Calu3 (cell line): ENCODE results near the gene MUSTN1. TPM values are rescaled to one million over a fixed set of nuclear protein-coding genes. Genes with fewer than 3 reads are reported as not detected.

Experiments used
- BruUV-seq: library from RNA; stranded (reverse); fragments of 400-500 nt; replicated peaks from 2 replicates; lab custom pipeline; 2021; lab: Mats Ljungman, UMichigan
- CTCF ChIA-PET: fragments of 300-600 bp; sonication (Branson Sonifier 250); formaldehyde crosslinking; loops from one replicate; lab custom pipeline; 2022; ENCODE audit warnings: antibody characterized with exemption; lab: Charles Lee
- DNase-seq: peaks from one replicate; pipeline ENCODE4 v3.0.0; 2022
- H3K27ac Mint-ChIP-seq: one replicate; pipeline ENCODE4 v1.8.0; 2022; ENCODE audit warnings: mixed read lengths; ENCODE audit not compliant: unreplicated experiment
- H3K27me3 Mint-ChIP-seq: one replicate; pipeline ENCODE4 v1.8.0; 2022; ENCODE audit warnings: mixed read lengths; ENCODE audit not compliant: unreplicated experiment
- H3K36me3 Mint-ChIP-seq: one replicate; pipeline ENCODE4 v1.8.0; 2022; ENCODE audit warnings: mild to moderate bottlenecking, moderate library complexity, mixed read lengths; ENCODE audit not compliant: insufficient read depth, unreplicated experiment
- H3K4me1 Mint-ChIP-seq: one replicate; pipeline ENCODE4 v1.8.0; 2022; ENCODE audit warnings: mild to moderate bottlenecking, low read depth, mixed read lengths; ENCODE audit not compliant: unreplicated experiment
- H3K4me3 Mint-ChIP-seq: one replicate; pipeline ENCODE4 v1.8.0; 2022; ENCODE audit warnings: mild to moderate bottlenecking, low read depth, moderate library complexity, mixed read lengths; ENCODE audit not compliant: unreplicated experiment
- H3K9me3 Mint-ChIP-seq: one replicate; pipeline ENCODE4 v1.8.0; 2022; ENCODE audit warnings: low read depth, mixed read lengths; ENCODE audit not compliant: unreplicated experiment
- intact Hi-C: fragments of 100-400 bp; cut with micrococcal nuclease; formaldehyde crosslinking; loops from one replicate; pipeline ENCODE4 v1.10.0; 2022; ENCODE audit not compliant: unreplicated experiment
- total RNA-seq: library from RNA; stranded (reverse); gene quantifications from 2 replicates; pipeline ENCODE4 v1.2.3, GENCODE V29; 2022
- TF ChIP-seq, protein P1 (sequence below): fragments of 200-600 bp; IDR thresholded peaks from one replicate; pipeline ENCODE4 v1.8.0; 2022; ENCODE audit warnings: antibody characterized with exemption; ENCODE audit not compliant: unreplicated experiment

Gene MUSTN1
- total RNA-seq, 1 experiment from 2014 or later, result 0.66 TPM

DNA sequence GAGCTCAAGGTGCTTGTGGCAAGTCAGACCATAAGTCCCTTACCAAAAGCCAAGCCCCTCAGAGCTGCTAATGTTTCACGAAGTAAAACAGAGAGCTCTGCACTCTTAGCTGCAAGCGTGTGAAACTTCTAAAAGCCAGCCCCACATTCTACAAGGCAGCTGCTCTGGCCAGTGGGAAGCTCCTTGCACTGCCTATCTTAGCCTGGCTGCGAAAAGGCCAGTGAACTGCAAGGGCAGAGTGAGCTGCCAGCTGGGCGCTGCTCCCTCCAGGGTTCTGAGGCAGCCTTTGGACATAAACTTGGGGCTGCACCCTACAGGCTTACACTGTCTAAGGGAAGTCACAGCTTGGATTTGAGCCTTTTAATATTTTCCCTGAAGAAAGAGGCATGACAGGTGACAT, 2.2 kb upstream of the MUSTN1 start:
- intact Hi-C loops, result no loop called here
- H3K27me3 Mint-ChIP-seq, result no peaks in the 10 kb centered on the region
- TF ChIP-seq, protein P1, sequence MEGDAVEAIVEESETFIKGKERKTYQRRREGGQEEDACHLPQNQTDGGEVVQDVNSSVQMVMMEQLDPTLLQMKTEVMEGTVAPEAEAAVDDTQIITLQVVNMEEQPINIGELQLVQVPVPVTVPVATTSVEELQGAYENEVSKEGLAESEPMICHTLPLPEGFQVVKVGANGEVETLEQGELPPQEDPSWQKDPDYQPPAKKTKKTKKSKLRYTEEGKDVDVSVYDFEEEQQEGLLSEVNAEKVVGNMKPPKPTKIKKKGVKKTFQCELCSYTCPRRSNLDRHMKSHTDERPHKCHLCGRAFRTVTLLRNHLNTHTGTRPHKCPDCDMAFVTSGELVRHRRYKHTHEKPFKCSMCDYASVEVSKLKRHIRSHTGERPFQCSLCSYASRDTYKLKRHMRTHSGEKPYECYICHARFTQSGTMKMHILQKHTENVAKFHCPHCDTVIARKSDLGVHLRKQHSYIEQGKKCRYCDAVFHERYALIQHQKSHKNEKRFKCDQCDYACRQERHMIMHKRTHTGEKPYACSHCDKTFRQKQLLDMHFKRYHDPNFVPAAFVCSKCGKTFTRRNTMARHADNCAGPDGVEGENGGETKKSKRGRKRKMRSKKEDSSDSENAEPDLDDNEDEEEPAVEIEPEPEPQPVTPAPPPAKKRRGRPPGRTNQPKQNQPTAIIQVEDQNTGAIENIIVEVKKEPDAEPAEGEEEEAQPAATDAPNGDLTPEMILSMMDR, result no peak
- BruUV-seq, result no TSS peak
- no peak overlapping the region for H3K4me3 Mint-ChIP-seq
- no peaks in the 10 kb centered on the region for H3K36me3 Mint-ChIP-seq
- CTCF ChIA-PET, result interaction anchor here (0.5 to 1.1 kb wide), 2 partner anchors 10 to 44 kb away, joined by 3 to 4 read pairs; no protein-coding TSS in a partner anchor
- no peak for DNase-seq
- no peaks in the 10 kb centered on the region for H3K9me3 Mint-ChIP-seq
- H3K27ac Mint-ChIP-seq, result no peak overlapping the region
- no peaks in the 10 kb centered on the region for H3K4me1 Mint-ChIP-seq

DNA sequence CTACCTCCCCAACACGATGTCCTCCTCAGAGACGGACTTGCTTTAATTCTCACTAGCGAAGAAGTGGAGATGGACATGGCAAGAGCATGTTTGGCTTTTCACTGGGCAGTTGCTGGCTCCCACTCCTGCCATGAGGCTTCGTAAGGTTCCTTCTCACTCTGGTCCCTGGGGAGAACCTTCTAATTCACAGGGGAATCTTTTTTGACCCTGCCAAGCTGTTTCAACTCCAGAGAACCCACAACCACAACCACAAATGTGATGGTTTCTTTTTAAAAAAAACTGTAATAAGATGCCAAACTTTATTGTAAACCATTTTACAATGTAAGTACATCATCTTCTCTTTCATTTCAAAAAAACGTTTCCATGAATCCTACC, 1.6 kb upstream of the MUSTN1 start:
- TF ChIP-seq, protein P1, result no peak
- CTCF ChIA-PET, result interaction anchor here (1.1 kb wide), 1 partner anchor 9 kb away, joined by 3 read pairs; no protein-coding TSS in a partner anchor
- no peaks in the 10 kb centered on the region for H3K27me3 Mint-ChIP-seq
- no peak overlapping the region for H3K4me3 Mint-ChIP-seq
- no TSS peak for BruUV-seq
- H3K36me3 Mint-ChIP-seq, result no peaks in the 10 kb centered on the region
- no peak for DNase-seq
- no peaks in the 10 kb centered on the region for H3K9me3 Mint-ChIP-seq
- peaks cover 3% of the 10 kb centered on the region for H3K4me1 Mint-ChIP-seq
- intact Hi-C loops, result no loop called here
- no peak overlapping the region for H3K27ac Mint-ChIP-seq

DNA sequence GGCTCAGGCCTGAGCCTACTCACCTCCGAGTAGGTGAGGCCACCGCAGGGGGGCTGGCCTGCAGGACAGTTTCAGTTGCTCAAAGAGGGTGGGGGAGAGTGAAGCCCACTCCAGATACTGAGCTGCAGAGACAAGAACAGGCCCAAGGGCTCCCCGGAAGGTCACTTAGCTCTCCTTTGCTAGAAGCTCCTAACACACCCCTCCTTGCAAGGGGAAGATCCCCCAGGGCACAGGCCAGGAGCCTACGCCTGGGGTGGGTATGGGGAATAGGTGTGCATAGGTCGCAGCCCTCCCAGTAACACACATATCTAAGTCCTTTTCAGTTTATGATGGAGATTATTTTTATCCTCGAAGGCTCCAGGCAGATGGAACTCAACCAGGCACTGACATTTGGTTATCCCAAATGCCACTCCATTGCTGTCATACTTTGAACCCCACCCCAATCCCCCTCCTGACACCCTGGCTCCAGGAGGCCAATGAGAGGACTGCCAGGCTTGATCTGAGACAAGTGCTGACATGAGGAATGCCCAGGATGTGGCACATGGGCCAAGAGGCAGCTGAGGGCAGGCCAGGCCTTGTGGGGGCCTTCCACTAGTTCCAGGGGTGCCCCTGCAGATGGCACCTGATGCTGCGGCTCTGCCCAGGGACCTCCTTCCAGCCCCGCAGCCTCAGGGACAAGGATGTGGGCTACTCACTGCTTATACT, 1.1 kb upstream of the MUSTN1 start:
- H3K9me3 Mint-ChIP-seq, result no peaks in the 10 kb centered on the region
- no peak for DNase-seq
- H3K4me3 Mint-ChIP-seq, result no peak overlapping the region
- peaks cover 8% of the 10 kb centered on the region for H3K4me1 Mint-ChIP-seq
- CTCF ChIA-PET, result no interaction called here
- H3K27ac Mint-ChIP-seq, result no peak overlapping the region
- TF ChIP-seq, protein P1, result no peak
- BruUV-seq, result no TSS peak
- intact Hi-C loops, result no loop called here
- no peaks in the 10 kb centered on the region for H3K36me3 Mint-ChIP-seq
- H3K27me3 Mint-ChIP-seq, result no peaks in the 10 kb centered on the region

DNA sequence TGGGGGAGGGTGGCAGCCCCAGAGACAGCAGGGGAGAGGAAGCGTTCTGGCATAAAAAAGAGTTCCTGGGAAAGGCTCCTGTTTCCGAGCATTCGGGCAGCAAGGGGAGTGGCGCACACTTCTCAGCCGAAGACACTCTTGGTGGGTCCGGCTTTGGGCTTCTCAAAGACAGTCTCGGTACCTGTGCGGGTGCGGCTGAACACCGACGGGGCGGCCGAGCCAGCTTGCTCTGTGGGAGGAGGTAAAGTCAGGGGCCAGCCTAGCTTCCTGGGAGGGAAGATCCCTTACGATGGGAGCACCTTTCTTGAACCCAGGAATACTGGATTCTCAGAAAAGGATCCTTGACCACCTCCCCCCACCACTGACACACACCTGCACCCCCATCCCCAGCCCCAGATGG, 1.6 kb downstream of the MUSTN1 start:
- peaks cover 15% of the 10 kb centered on the region for H3K4me1 Mint-ChIP-seq
- intact Hi-C loops, result no loop called here
- H3K27ac Mint-ChIP-seq, result no peak overlapping the region
- no peak overlapping the region for H3K4me3 Mint-ChIP-seq
- TF ChIP-seq, protein P1, result no peak
- CTCF ChIA-PET, result no interaction called here
- no peaks in the 10 kb centered on the region for H3K27me3 Mint-ChIP-seq
- BruUV-seq, result no TSS peak
- DNase-seq, result no peak
- no peaks in the 10 kb centered on the region for H3K36me3 Mint-ChIP-seq
- H3K9me3 Mint-ChIP-seq, result no peaks in the 10 kb centered on the region
